ENCODE measurements around the gene PJA1. TPM values are rescaled to one million over a fixed set of nuclear protein-coding genes. Genes with fewer than 3 reads are reported as not detected.

Gene PJA1, protein sequence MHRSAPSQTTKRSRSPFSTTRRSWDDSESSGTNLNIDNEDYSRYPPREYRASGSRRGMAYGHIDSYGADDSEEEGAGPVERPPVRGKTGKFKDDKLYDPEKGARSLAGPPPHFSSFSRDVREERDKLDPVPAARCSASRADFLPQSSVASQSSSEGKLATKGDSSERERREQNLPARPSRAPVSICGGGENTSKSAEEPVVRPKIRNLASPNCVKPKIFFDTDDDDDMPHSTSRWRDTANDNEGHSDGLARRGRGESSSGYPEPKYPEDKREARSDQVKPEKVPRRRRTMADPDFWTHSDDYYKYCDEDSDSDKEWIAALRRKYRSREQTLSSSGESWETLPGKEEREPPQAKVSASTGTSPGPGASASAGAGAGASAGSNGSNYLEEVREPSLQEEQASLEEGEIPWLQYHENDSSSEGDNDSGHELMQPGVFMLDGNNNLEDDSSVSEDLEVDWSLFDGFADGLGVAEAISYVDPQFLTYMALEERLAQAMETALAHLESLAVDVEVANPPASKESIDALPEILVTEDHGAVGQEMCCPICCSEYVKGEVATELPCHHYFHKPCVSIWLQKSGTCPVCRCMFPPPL
- 10 to 100 TPM; 14.1 to 23.2 (median 16.5) TPM for total RNA-seq

DNA sequence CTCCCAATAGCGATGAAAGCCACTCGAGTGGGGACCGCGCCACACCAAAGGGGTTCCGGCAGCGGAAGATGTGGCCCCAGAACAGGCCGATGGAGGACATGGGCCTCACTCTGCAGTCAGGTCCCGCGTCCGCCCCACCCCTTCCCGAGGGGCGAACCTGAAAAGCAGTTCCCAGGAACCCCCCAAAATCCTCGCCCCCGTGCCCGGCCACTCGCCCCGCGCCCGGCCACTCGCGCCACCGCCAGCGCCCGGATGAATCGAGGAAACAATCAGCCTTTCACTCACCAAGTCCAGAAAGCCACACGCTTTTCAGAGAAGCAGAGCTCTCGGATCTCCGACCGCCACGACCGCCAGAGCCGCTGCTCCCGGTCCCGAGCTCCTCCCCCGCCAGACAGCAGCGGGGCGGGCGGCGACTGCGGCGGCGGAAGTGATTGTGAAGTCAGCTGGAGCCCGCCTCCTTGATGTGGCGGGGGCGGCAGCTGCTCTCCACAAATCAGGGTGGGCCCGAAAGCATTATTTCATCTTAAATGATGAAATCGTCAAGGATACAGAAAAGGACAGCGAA lies at the start of gene PJA1:
TSS of gene PJA1 (minus strand) at position 367 of the 565 bp plus-strand sequence. CDS start 2,380 bp downstream, outside the sequence.
- Histone ChIP-seq H3K27ac (peak within 1 kb of the TSS; percentile 65), H3K4me3 (peak within 1 kb of the TSS; percentile 69)
- DNase-seq (ENCODE audit: low spot score in 2 of 2) = peak; percentile 78 to 82

DNA sequence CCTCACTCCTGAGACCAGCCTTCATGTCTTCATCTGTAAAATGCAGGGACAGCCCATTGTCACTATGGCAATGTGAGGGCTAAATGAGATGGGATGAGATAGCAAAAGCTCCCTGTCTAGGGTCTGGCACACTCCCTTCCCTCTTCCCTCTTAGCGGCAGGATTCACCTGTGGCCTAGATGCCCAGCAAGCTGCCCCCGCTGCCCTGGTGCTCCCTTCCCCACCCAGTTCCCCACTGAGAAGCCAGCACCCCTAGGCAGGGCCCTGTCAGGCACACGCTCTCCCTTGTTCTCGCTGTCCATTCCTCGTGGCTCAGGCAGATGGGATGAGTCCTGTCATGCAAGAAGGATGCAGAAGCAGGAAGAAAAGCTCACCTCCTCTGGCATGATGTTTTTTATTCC lies 49.2 kb upstream of the PJA1 start:
- no peaks in the 10 kb centered on the region for H3K27me3 ChIP-seq
- H3K36me3 ChIP-seq = no peaks in the 10 kb centered on the region
- WGBS = 82% methylated on average over 4 of the region's 5 CpGs
- H3K4me3 ChIP-seq = no peak overlapping the region
- no peaks in the 10 kb centered on the region for H3K9me3 ChIP-seq
- DNase-seq (ENCODE audit: low spot score in 2 of 2) = no peak
- no peaks in the 10 kb centered on the region for H3K4me1 ChIP-seq
- TF ChIP-seq POLR2A (IDR thresholded peaks at IDR 0.05) = no peak
- TF ChIP-seq, protein P1, sequence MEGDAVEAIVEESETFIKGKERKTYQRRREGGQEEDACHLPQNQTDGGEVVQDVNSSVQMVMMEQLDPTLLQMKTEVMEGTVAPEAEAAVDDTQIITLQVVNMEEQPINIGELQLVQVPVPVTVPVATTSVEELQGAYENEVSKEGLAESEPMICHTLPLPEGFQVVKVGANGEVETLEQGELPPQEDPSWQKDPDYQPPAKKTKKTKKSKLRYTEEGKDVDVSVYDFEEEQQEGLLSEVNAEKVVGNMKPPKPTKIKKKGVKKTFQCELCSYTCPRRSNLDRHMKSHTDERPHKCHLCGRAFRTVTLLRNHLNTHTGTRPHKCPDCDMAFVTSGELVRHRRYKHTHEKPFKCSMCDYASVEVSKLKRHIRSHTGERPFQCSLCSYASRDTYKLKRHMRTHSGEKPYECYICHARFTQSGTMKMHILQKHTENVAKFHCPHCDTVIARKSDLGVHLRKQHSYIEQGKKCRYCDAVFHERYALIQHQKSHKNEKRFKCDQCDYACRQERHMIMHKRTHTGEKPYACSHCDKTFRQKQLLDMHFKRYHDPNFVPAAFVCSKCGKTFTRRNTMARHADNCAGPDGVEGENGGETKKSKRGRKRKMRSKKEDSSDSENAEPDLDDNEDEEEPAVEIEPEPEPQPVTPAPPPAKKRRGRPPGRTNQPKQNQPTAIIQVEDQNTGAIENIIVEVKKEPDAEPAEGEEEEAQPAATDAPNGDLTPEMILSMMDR (IDR thresholded peaks at IDR 0.05) = no peak
- no peak for TF ChIP-seq POLR2AphosphoS5 (IDR thresholded peaks at IDR 0.05)
- TF ChIP-seq EP300 (IDR thresholded peaks at IDR 0.05) = no peak
- no peak overlapping the region for H3K27ac ChIP-seq

More for the DNA sequence above, at the start of gene PJA1:
- 27% methylated on average over 23 of the region's 48 CpGs for WGBS
- peaks cover 8% of the 10 kb centered on the region for H3K4me1 ChIP-seq
- H3K36me3 ChIP-seq = no peaks in the 10 kb centered on the region
- no peaks in the 10 kb centered on the region for H3K27me3 ChIP-seq
- TF ChIP-seq POLR2AphosphoS5 (IDR thresholded peaks at IDR 0.05) = no peak
- TF ChIP-seq POLR2A (IDR thresholded peaks at IDR 0.05) = no peak
- TF ChIP-seq, protein P1 (IDR thresholded peaks at IDR 0.05) = no peak
- no peak for TF ChIP-seq EP300 (IDR thresholded peaks at IDR 0.05)
- H3K9me3 ChIP-seq = no peaks in the 10 kb centered on the region

DNA sequence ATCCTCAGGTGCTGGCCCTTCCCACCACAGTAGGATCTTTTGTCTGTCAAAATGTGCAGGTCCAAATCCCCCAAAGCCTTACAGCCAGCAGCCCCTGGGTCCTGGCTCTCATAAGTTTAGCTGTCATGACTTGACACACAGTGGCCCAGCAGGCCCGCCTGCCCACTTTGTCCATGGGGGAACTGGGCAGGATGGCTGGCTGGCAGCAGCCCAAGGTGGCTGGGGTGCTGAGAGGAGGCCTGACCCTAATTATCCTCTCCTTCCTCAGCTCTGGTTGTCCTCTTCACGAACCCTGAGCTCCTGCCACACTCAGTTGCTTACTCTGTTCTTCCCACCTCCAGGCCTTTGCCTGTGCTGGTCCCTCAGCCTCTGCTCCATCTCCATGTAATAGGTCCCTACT lies 46.4 kb upstream of the PJA1 start:
- Histone ChIP-seq H3K9me3 (no peaks in the 10 kb centered on the region), H3K4me1 (no peaks in the 10 kb centered on the region), H3K27me3 (no peaks in the 10 kb centered on the region), H3K27ac (no peak overlapping the region), H3K4me3 (no peak overlapping the region), H3K36me3 (no peaks in the 10 kb centered on the region)
- 73% methylated on average over 2 of the region's 2 CpGs for WGBS
- no peak for DNase-seq (ENCODE audit: low spot score in 2 of 2)
- TF ChIP-seq POLR2AphosphoS5 (IDR thresholded peaks at IDR 0.05) = no peak
- TF ChIP-seq POLR2A (IDR thresholded peaks at IDR 0.05) = no peak

DNA sequence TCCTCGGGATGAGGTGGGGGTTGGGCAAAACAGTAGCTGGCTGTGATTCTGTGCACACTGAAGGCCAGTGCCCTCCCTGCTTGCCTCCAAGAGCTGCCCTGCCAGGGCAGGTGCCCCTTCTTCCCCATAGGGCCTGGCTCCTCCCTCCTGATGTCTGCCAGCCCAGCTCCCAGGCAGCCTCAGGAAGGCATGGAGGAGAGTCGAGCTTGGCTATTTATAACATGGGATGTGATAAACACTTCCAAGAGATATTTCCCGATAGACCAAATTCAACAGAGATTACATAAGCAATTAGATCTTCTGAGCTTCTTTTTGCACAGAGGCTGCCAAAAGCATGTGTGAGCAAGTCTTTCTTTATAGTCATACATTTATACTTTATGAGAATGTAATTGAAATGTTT lies 45.3 kb upstream of the PJA1 start:
- Histone ChIP-seq H3K4me3 (no peak overlapping the region), H3K27me3 (no peaks in the 10 kb centered on the region), H3K27ac (no peak overlapping the region), H3K36me3 (no peaks in the 10 kb centered on the region), H3K9me3 (no peaks in the 10 kb centered on the region), H3K4me1 (no peaks in the 10 kb centered on the region)
- 11% methylated on average over 3 of the region's 3 CpGs for WGBS
- TF ChIP-seq POLR2AphosphoS5 (IDR thresholded peaks at IDR 0.05) (no peak), POLR2A (IDR thresholded peaks at IDR 0.05) (no peak), EP300 (IDR thresholded peaks at IDR 0.05) (no peak)
- TF ChIP-seq, protein P1 (IDR thresholded peaks at IDR 0.05) = no peak
- no peak for DNase-seq (ENCODE audit: low spot score in 2 of 2)

DNA sequence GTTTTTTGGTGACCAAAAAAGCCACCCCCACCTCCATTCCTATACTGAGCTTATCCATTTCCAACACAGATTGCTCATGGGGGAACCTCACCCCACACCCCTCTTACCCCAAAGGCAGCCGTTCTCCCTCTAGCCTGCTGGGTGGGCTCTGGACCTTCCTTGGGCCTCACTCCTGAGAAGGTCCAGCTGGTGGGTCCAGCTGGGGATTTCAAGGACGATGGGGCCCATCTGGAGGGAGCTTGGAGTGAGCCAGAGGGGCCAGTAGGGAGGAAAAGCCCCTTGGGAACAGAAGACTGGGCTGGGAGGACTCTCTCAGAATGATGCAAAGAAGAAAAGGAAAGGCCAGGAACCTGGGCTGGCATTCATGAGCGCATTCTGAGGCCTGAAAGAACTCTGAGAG lies 42.0 kb upstream of the PJA1 start:
- Histone ChIP-seq H3K4me1 (no peaks in the 10 kb centered on the region), H3K9me3 (no peaks in the 10 kb centered on the region), H3K27ac (no peak overlapping the region), H3K36me3 (no peaks in the 10 kb centered on the region), H3K4me3 (no peak overlapping the region), H3K27me3 (no peaks in the 10 kb centered on the region)
- 50% methylated on average over 3 of the region's 3 CpGs for WGBS
- no peak for DNase-seq (ENCODE audit: low spot score in 2 of 2)
- TF ChIP-seq, protein P1 (IDR thresholded peaks at IDR 0.05) = no peak
- TF ChIP-seq POLR2A (IDR thresholded peaks at IDR 0.05) (no peak), EP300 (IDR thresholded peaks at IDR 0.05) (no peak), POLR2AphosphoS5 (IDR thresholded peaks at IDR 0.05) (no peak)
